ENCODE results near the gene IFNGR2.
"Not testable (repeated sequence)": the region's sequence is repeated elsewhere in the genome, so short reads cannot be mapped to it uniquely, and the experiment has no call there.

The IFNGR2 gene, protein sequence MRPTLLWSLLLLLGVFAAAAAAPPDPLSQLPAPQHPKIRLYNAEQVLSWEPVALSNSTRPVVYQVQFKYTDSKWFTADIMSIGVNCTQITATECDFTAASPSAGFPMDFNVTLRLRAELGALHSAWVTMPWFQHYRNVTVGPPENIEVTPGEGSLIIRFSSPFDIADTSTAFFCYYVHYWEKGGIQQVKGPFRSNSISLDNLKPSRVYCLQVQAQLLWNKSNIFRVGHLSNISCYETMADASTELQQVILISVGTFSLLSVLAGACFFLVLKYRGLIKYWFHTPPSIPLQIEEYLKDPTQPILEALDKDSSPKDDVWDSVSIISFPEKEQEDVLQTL

DNA sequence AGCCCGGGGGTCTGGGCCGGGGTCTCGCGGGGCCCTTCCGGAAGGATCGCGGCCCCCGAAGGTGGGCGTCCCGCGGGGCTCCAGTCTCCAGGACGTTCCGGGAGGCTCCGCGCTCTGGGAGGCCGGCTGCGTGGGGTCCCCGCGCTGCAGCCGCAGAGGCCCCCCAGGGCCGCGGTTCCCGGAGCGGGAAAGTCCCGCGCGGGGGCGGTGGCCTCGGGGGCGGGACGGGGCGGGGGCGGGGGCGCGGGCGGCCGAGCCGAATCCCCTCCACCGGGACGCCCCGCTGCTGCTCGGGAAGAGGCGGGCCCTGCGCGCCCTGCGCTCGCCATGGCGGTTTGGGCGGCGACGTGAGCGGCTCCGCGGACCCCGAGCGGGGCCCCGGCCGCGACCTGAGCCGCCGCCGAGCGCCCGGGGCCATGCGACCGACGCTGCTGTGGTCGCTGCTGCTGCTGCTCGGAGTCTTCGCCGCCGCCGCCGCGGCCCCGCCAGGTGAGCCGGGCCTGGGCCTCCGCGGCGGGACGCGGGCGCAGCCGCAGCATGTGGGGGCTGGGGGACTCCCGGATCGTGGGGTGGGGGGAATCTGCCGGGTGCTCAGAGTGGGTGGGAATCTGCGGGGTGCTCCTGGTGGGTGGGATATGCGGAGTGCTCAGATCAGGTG lies at the start of gene IFNGR2:
IFNGR2 (plus strand) TSS at position 286 of the 658 bp plus-strand sequence; CDS start at position 417, 131 bp downstream.
- peak; percentile 46 for DNase-seq (ENCODE audit: low read depth)

DNA sequence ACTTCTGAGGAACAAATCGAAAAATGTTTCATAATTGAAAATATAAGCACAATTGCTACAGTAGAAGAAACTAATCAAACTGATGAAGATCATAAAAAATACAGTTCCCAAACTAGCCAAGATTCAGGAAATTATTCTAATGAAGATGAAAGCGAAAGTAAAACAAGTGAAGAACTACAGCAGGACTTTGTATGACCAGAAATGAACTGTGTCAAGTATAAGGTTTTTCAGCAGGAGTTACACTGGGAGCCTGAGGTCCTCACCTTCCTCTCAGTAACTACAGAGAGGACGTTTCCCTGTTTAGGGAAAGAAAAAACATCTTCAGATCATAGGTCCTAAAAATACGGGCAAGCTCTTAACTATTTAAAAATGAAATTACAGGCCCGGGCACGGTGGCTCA lies 47.9 kb upstream of the IFNGR2 start:
- no peak for DNase-seq (ENCODE audit: low read depth)

DNA sequence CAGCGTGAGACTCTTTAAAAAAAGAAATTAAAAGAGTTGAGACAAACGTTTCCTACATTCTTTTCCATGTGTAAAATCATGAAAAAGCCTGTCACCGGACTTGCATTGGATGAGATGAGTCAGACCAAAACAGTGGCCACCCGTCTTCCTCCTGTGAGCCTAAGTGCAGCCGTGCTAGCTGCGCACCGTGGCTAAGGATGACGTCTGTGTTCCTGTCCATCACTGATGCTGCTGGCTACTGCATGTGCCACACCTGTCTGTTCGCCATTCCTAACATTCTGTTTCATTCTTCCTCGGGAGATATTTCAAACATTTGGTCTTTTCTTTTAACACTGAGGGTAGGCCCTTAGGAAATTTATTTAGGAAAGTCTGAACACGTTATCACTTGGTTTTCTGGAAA lies 47.2 kb upstream of the IFNGR2 start:
- no peak for DNase-seq (ENCODE audit: low read depth)

DNA sequence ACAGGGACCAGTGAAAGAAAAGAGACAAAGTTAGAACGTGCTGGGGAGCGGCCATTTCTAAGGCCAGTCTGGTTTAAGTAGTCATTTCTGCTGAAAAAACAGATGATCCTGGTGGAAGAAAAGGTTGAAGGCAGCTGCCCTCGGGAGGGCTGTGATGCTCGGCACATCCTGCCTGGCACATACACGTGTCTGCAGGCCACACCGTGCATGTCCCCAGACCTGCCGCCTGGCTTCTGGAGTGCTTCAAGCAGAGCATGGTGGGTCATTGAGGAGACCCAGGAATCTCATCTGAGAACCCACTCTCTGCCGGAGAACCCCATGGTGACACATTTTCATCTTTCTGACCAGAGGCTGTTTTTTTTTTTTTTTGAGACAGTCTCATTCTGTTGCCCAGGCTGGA lies 46.0 kb upstream of the IFNGR2 start:
- DNase-seq (ENCODE audit: low read depth): no peak

DNA sequence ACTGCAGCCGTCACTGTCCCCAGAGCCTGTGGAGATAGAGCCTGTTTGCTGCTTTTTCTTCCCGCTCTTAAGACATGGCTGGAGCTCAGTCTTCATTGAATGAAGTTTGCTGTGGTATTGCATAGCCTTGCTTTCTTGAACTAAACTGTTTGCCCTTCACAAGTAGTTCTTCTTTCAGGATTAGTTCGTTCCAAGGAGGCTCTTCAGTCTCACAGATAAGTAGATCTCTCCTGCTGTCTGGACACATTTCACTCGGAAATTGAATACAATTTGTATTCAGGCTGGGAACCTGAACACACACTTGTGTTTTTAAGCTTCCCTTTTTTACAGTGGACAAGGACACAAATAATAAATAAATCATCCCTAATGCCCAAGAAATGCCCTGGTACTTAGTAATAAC lies 43.8 kb upstream of the IFNGR2 start:
- no peak for DNase-seq (ENCODE audit: low read depth)

DNA sequence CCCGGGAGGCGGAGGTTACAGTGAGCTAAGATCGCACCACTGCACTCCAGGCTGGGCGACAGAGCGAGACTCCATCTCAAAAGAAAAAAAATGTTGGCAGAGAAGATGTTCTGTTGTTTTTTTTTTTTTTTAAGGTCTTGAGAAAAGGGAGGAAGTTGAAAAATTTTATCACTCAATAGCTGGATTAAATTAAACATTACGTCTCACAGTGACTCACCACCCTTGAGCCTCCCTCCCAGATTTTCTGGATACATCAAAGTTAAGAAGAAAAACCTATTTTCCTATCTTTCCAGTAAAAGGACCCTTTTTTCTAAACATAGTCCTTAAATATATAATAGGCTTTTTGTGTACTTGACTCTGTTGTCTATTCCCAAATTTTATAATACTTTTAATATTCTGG lies 42.9 kb upstream of the IFNGR2 start:
- DNase-seq (ENCODE audit: low read depth): no peak

DNA sequence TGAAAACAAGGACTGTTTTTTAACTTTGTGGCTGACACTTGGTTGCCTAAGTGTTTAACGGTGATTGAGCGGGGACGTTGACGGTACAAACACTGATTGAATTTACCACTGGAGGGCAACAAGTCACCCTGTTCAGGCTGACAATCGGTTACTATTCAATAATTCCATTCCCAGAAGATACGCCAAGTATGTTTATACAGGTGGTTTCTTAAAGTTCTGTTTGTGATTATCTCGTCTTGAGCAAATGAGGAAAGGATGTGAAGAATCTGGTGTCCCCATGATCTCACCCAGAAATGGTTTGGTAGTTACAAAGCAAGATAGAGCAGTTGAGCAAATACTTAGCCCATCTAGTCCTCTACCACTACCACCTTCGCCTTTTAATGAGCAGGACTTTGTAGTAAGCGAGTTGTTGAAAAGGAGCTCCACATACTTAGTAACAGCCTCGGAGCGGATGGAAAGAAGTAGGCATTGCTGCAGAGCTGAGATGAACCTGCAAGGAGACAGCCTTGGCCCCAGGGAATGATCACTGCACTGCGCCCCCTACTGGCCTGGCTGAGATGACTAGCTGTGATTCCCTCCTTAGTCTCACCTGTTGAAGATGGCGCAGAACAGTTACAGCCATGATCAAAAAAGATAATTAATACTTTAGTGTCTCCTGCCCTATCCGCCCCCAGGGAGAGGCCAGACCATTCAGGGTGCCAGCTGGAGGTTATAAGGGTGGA lies 42.2 kb upstream of the IFNGR2 start:
- peak; percentile 83 for DNase-seq (ENCODE audit: low read depth)

DNA sequence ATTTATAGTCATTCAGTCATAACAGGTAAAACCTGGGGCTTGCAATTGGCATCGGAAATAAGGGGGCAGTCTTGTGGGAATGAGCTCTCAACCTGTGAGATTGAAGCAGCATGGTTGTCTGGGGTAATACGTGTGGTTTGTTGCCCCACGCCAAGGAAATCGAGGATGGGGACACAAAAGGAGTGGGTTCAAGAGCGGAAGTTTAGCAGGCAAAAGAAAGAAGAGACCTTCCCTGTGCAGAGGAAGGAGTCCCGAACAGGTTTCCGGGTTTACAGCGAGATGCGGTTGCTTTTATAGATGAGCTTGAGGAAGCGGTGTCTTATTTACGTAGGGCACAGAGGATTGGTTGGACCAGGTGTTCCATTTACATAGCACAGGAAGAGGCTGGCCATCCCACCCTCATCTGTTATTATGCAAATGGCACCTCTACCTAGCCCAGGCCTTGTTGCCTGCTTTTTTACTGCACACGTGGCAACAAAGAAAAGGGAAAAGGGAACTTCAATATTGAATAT lies 41.1 kb upstream of the IFNGR2 start:
- DNase-seq (ENCODE audit: low read depth): peak; percentile 20

DNA sequence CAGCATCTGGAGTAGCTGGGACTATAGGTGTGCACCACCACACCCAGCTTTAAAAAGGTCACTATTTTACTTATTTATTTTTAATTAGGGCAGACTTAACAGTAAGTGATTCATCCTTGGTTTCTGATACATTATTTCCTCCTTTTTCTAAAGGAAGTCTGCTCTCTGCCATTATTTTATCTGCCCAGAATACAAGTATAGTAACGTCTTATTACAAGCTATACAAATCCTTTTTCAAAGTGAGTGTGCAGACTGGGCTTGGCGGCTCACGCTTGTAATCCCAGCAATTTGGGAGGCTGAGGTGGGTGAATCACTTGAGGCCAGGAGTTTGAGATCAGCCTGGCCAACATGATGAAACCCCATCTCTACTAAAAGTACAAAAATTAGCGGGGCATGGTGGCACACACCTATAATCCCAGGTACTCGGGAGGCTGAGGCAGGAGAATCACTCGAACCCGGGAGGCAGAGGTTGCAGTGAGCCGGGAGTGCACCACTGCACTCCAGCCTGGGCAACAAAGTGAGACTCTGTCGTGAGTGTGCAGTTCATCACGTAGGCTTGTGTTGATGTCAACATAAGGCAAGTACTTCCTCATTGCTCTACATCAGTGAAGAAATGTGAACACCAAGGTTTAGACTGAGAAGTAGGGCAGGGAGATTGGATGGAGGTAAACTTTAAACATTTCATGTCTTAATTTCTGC lies 39.2 kb upstream of the IFNGR2 start:
- not testable (repeated sequence) for DNase-seq (ENCODE audit: low read depth)

DNA sequence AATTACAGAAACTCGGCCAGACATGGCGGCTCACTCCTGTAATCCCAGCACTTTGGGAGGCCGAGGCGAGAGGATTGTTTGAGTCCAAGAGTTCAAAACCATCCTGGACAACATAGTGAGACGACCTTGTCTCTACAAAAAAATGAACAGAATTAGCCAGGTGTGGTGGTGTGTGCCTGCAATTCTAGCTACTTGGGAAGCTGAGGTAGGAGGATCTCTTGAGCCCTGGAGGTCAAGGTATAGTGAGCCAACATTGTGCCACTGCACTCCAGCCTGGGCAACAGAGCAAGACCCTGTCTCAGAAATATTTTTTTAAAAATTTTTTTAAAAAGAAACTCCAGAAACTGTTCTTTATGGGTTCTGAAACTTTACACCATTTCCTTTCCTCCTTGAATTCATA lies 38.4 kb upstream of the IFNGR2 start:
- no peak for DNase-seq (ENCODE audit: low read depth)

DNA sequence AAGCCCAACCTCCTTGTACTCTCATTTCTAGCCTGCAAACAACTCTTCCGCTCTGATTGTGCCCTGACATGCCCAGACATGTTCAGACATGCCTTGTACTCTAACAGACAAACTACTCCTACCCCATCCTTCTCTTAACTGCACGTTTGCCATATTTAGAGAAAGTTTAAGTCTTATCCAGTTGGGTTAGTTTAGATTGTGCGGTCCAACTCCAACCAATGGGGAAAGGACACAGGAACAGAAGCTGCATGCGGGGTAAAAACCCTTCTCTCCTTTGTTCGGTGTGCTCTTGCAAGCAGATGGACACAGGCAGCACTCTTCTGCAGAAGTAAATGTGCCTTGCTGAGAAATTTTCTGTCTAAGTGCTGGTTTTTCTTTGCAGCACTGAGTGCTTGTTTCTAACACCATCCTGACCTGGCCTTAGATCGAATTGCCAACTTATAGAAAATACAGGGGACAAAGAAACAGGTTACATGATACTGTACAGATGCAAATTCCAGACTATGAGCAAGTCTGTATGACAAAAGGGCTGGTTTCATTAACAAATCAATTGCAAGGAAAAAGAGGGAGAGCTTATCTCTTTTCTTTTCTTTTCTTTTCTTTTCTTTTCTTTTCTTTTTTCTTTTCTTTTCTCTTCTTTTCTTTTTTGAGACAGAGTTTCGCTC lies 35.8 kb upstream of the IFNGR2 start:
- no peak for DNase-seq (ENCODE audit: low read depth)

DNA sequence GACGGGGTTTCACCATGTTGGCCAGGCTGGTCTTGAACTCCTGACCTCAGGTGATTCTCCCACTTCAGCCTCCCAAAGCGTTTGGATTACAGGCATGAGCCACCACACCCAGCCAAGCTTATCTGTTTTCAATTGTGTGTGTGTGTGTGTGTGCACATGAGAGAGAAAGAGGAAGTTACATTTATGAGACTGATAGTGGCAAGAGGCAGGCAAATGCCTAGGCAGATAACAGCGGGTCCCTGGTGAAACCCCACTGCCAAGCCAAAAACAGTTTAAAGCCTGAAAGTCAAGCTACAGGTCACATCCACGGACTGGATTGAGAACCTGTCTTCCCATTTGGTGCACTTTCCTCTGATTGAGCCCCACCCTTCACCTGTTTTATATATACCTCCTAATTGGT lies 35.1 kb upstream of the IFNGR2 start:
- no peak for DNase-seq (ENCODE audit: low read depth)

DNA sequence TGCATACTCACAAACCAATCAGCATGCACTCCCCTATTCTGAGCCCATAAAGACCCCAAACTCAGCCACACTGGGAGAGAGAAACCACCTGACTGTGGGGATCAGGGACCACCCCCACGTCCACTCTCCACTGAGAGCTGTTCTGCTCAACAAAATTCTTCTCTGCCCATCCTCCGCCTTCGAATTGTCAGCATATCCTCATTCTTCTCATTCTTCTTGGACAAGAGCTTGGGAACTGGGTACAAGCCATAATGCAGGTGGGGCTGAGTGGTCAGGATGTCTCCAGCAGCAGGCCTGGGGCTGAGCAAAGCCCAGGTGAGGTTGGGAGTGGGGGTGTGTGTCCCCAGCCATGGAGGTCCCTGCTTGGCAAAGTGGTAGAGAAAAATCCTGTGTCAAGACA lies 34.6 kb upstream of the IFNGR2 start:
- no peak for DNase-seq (ENCODE audit: low read depth)

DNA sequence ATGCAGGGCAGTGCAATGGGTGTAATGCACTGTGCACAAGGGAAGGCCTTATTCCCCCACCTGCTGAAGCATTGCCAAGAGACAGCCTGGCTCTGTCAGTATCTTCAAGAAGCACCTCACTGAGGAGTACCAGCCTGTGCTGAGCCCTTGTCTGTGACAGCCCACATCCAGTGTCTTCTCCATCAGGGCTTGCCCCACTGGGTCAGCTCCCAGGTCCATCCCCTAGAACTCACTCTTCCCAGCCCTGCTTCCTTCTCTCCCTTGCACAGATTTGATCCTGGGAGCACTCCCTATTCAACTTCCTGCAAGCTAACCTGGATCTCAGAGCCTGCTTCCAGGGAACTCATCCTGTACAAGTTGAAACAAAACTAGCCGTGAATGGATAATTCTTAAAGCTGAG lies 33.6 kb upstream of the IFNGR2 start:
- DNase-seq (ENCODE audit: low read depth): no peak

DNA sequence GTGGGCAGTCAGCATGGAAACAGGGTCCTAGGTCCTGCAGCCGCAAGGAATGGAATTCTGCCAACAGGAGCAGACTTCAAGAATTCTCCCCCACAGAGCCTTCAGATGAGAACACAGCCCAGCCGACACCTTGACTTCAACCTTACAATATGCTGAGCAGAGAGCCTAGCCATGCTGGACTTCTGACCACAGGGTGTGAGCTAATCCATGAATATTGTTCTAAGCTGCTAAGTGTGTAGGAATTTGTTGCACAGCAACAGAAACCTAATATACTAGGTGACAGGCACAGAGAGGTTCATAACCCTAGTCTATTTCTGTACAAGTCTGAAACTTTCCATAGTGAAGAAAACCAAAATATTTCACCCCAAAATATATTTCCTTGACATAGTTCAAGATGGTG lies 32.9 kb upstream of the IFNGR2 start:
- no peak for DNase-seq (ENCODE audit: low read depth)

DNA sequence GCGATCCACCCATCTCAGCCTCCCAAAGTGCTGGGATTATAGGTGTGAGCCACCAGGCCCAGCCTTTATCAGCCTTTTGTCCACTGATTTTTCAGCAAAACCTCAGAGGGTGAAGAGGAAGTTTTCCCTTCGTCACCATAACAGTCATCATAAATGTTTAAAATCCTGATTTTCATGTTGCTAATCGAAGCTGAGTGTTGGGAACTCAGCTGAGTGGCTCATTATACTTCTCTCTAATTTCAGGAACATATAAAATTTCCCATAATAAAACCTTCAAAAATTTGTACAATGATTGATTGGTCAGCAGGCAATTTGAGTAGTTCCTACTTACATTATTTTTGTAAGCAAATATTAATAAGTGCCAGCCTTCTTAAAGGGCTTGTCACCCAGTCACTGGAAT lies 31.8 kb upstream of the IFNGR2 start:
- no peak for DNase-seq (ENCODE audit: low read depth)

DNA sequence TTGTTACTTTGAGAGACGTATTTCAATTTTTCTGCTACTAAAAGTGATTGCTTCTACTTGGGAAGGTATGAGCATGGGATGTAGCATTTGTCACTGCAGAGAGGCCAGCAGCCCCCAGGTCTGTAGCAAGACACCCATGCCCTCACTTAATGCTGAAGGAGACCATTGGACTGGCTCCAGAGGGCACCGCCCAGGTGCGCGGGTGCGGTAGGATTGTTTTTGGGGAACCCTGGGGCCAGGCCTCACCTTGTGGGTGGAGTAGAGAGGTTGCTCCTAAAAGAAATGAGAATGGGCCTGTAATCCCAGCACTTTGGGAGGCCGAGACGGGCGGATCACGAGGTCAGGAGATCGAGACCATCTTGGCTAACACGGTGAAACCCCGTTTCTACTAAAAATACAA lies 30.6 kb upstream of the IFNGR2 start:
- no peak for DNase-seq (ENCODE audit: low read depth)

DNA sequence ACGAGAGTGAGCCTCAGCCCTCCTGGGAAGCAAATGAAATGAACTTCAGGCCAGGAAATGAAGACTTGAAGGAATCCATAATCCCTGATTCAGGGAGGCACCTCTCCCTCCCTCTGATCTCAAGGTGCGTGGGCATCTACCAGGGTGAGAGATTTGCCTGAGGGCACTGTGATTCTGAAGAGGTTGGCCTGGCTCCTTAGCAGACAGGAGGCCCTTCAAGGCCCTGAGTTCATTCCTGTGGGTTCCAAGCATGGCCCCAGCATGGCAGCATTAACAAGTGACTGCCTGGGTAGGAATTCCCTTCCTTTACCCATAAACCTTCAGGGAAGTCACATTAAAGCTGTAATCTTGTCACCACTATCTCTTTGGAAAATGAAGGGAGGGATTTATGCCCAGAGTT lies 29.8 kb upstream of the IFNGR2 start:
- DNase-seq (ENCODE audit: low read depth): no peak

DNA sequence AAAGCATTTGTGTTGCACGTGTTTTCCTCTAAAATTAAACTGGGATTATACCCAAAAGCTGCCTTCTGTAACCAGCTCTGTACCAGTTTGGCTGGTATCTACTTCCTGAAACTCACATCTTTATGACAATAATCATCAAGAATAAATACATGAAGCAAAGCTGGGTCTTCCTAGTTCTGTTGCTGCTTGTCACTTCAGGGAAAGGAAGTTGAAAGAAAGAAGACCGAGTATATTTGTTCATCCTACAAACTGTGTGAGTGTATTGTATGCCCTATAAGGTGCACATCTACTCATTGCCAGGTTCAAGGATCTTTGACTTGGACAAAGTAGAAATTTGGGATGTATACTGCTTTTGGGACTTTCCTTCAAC lies 29.1 kb upstream of the IFNGR2 start:
- DNase-seq (ENCODE audit: low read depth): no peak

DNA sequence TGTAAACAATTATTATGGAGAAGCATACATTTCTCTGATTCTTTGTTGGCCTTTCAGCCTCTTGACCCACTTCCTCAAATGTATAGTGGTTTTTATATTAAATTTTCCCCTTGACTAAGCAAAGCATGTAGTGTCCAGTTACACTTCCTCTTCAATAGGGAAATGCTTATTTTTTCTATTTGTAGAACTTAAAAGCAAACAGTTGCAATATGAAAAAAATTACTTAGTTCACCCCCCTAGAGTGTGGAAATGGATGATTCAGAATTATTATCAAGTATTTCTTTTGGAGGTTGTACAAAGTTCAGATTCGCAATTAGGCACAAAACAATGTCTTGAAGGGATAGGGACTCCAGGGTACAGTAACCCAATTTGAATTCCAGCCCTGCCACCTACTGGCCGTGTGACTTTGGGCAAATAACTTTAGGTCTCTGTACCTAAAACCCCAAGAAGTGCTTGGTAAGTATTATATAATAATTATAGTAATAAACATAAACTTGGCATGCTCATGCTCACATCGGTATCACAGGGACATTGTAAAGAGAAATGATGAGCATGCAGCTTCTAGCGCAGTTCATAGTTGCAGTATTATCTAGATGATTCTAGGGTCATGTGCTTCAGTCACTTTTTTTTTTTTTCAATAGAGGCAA lies 28.6 kb upstream of the IFNGR2 start:
- peak; percentile 27 for DNase-seq (ENCODE audit: low read depth)

DNA sequence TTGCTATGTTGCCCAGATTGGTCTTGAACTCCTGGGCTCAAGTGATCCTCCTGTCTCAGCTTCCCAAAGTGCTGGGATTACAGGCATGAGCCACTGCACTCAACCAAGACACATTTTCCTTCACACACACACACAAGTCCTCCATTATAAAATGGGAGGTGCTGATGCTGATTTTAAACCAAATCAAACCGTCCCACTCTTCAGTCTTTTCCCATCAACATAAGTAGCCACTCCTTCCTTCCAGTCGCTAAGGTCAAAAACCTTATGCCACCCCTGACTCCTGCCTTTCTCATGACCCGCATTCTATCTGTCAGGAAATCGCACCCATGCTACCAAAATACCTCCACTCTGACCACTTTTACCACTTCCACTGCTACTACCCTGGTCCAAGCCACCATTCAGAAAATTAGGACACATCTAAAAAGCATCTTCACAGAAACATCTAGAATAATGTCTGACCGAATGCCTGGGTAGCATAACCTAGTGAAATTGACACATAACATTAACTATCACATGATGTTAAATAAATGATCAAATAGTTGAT lies 28.0 kb upstream of the IFNGR2 start:
- no peak for DNase-seq (ENCODE audit: low read depth)
